Muscle of leg (tissue), 11 donors: ENCODE results near the gene LTA. TPM values are rescaled to one million over a fixed set of nuclear protein-coding genes. Genes with fewer than 3 reads are reported as not detected.
"Not testable (repeated sequence)": the region's sequence is repeated elsewhere in the genome, so short reads cannot be mapped to it uniquely, and the experiment has no call there.

Experiments
- DNase-seq: peaks from one replicate; pipeline ENCODE4 v3.0.0; 2013
- H3K27ac ChIP-seq: one replicate; pipeline ENCODE4 v1.5.1; 2013; ENCODE audit warnings: mild to moderate bottlenecking, low read length, control low read depth
- H3K27me3 ChIP-seq: one replicate; pipeline ENCODE4 v1.6.1; 2013; ENCODE audit warnings: low read length; ENCODE audit not compliant: control insufficient read depth, insufficient read depth
- H3K36me3 ChIP-seq: one replicate; pipeline ENCODE4 v1.6.1; 2013; ENCODE audit warnings: low read length; ENCODE audit not compliant: control insufficient read depth, insufficient read depth
- H3K4me1 ChIP-seq: one replicate; pipeline ENCODE4 v1.6.1; 2013; ENCODE audit warnings: low read length; ENCODE audit not compliant: control insufficient read depth, insufficient read depth
- H3K4me3 ChIP-seq: one replicate; pipeline ENCODE4 v1.5.1; 2013; ENCODE audit warnings: low read length, control low read depth
- H3K9me3 ChIP-seq: replicated peaks from 2 replicates; pipeline ENCODE4 v1.6.1; 2013; ENCODE audit warnings: low read depth, low read length; ENCODE audit not compliant: control insufficient read depth
- WGBS: methylation state at CpG from one replicate; pipeline ENCODE4 v1.1.5; 2013; ENCODE audit warnings: missing lambda C conversion rate; ENCODE audit not compliant: insufficient coverage; 5-methylcytosine and 5-hydroxymethylcytosine counted together
- polyA plus RNA-seq, 8 donors: library from polyadenylated mRNA; unstranded; fragments of 120-200 nt; gene quantifications; one replicate each; pipeline versions ENCODE4 v1.2.1 to v1.2.3, GENCODE V29; 2013; ENCODE audit warnings: inconsistent platforms in 1 of 8, low replicate concordance in 1 of 8; ENCODE audit not compliant: insufficient read length in 8 of 8, insufficient read depth in 1 of 8
- total RNA-seq: library from RNA; stranded (reverse); fragments of 120-200 nt; gene quantifications from one replicate; pipeline ENCODE4 v1.2.4, GENCODE V29; 2013

LTA gene
- total and polyA plus RNA-seq, 9 donors: 0.04 to 0.26 (median 0.19) TPM; not detected in 3

DNA sequence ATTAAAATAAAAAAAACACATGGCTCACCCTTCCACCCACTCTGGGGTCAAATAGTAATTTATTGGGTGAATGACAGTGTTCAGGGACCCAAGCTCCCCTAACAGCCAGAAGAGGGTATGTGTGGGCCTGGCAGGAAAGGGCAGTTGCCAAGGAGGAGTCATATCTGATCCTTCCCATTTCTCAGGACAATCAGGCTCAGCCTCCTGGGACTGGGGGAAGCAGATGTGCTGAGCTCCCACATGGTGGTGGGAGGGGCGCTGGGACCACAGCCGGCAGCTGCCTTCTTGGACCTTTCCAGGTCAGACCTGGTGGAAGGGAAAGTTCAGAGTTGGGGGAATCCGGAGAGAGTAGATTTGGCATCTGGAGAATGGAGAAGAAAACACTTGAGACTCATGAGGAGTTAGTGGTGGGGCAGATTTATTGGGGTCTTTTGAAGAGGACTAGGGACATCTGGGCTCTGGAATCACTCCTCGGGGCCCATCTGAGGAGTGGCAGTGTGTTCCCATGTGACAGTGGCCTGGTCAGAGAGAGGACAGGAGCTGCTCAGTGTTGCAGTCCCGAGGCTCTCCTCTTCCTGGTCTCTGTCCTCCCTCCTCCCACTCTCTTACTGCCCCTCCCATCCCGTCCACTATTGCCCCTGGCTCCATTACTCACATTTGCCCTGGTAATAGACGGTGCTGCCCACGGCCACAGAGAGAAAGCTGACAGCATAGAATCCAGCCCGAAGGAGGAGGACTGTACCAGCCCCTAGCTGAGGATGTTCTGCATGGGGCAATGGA, 17.0 kb downstream of the LTA start:
- Histone ChIP-seq H3K27ac (no peak overlapping the region), H3K9me3 (no peaks in the 10 kb centered on the region), H3K4me1 (peaks cover 17% of the 10 kb centered on the region), H3K4me3 (no peak overlapping the region), H3K36me3 (no peaks in the 10 kb centered on the region), H3K27me3 (no peaks in the 10 kb centered on the region)
- DNase-seq: no peak
- WGBS: 24% methylated on average over 8 of the region's 9 CpGs

DNA sequence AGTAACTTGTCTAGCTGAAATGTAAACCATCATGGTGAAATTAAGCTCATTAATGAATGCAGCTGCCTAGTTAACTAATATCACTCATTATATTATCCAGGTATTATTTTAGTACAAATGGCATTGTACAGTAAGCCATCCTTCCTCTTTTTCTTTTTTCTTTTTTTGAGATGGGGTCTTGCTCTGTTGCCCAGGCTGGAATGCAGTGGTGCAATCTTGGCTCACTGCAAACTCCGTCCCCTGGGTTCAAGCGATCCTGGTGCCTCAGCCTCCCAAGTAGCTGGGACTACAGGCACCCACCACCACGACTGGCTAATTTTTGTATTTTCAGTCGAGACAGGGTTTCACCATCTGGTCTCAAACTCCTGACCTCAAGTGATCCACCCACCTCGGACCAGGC, 18.6 kb downstream of the LTA start:
- DNase-seq, H3K36me3 ChIP-seq, H3K27me3 ChIP-seq, H3K9me3 ChIP-seq, H3K27ac ChIP-seq, H3K4me3 ChIP-seq: not testable (repeated sequence)
- 78% methylated on average over 5 of the region's 5 CpGs for WGBS
- H3K4me1 ChIP-seq: peaks cover 15% of the 10 kb centered on the region

DNA sequence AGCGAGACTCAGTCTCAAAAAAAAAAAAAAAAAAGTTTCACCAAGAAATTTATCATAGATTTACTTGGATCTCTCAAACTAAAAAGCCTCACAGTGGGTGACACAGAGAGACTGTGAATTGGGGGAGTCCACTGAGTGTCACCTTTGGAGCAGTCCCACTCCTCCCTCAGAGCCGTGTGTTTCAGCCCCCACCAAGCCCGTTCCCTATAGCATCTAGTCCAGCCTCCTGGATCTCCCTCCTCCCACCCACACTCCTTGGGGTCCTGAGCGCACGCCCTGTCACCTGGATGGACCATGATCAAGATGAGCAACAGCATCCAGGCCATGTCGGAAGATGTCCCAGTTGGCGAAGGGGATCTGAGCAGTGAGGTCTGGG, 20.3 kb downstream of the LTA start:
- 61% methylated on average over 4 of the region's 7 CpGs for WGBS
- peaks cover 15% of the 10 kb centered on the region for H3K4me1 ChIP-seq

DNA sequence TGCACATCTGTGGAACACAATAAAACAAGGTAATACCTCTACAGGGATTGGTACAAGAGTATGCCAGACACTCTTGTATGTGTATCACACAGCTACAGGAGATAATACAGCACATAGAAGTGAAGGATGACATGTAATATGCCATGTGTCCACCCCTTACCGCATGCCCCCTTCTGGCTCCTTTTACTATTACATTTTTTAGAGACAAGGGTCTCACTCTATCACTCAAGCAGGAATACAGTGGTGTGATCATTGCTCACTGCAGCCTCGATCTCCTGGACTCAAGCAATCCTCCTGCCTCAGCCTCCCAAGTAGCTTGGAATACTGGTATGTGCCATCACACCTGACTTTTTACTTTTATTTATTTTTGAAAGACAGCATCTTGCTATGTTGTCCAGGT, 24.9 kb downstream of the LTA start:
- no CpG with 5 or more reads among the region's 2 CpGs for WGBS
- Histone ChIP-seq H3K27ac (no peak overlapping the region), H3K9me3 (no peaks in the 10 kb centered on the region), H3K36me3 (no peaks in the 10 kb centered on the region), H3K27me3 (no peaks in the 10 kb centered on the region), H3K4me1 (no peaks in the 10 kb centered on the region), H3K4me3 (no peak overlapping the region)
- DNase-seq: no peak

More for the DNA sequence above, 20.3 kb downstream of the LTA start:
- H3K4me3 ChIP-seq: no peak overlapping the region
- H3K27me3 ChIP-seq: no peaks in the 10 kb centered on the region
- H3K36me3 ChIP-seq: no peaks in the 10 kb centered on the region
- H3K9me3 ChIP-seq: no peaks in the 10 kb centered on the region
- H3K27ac ChIP-seq: no peak overlapping the region
- no peak for DNase-seq

DNA sequence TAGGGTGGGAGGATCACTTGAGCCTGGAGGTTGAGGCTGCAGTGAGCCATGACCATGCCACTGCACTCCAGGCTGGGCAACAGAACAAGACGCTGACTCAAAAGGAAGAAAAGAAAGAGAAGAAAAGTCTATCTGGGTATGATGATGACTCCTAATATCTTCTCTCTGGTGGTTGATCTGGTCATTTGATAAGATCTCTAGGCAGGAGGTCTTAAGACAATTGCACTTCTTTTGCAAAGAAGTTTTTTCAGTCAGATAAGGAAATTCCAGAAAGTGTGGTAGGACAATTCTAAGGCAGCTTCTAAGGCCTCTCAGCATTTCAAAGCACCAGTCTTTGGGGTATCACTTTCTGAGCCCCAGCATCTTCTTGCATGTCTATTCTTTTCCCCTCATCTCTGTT, 35.2 kb downstream of the LTA start:
- no peaks in the 10 kb centered on the region for H3K36me3 ChIP-seq
- WGBS: no CpG with 5 or more reads among the region's 1 CpG
- H3K4me3 ChIP-seq: no peak overlapping the region
- DNase-seq: no peak
- H3K4me1 ChIP-seq: no peaks in the 10 kb centered on the region
- no peak overlapping the region for H3K27ac ChIP-seq
- H3K9me3 ChIP-seq: no peaks in the 10 kb centered on the region
- no peaks in the 10 kb centered on the region for H3K27me3 ChIP-seq

DNA sequence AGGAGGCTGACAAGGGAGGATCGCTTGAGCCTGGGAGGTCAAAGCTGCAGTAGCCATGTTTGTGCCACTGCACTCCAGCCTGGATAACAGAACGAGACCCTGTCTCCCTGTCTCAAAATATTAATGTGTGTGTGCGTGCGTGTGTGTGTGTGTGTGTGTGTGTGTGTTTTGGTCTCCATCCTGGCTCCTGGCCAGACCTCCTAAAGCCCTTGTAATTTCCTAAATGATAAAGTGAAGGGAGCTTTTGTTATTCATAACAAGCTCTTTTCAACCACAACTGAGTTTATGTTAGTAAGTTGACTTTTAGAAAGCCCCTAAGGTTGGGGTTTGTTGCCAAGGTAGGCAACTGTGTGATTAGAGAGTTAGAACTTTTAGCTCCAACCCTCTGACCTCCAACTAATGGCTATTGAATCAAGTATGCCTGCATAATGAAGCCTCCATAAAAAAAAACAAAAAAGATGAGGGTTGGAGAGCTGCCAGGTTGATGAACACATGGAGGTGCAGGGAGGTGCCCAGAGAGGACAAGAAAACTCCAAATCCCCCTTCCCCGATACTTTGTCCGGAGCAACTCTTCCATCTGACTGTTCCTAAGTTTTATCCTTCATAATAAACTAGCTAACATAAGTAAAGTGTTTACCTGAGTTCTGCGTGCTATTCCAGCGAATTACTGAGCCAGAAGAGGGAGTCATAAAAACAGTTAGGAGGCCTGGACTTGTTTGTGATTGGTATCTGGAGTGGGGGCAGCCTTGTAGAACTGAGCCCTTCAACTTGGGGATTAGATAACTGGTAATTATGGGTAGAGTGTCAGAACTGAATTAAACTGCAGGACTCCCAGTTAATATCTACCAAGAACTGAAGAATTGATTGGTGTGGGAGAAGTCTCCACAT, 37.7 kb downstream of the LTA start:
- 63% methylated on average over 3 of the region's 8 CpGs for WGBS
- Histone ChIP-seq H3K27me3 (peaks cover 2% of the 10 kb centered on the region), H3K36me3 (no peaks in the 10 kb centered on the region), H3K9me3 (no peaks in the 10 kb centered on the region), H3K4me3 (no peak overlapping the region), H3K27ac (no peak overlapping the region), H3K4me1 (no peaks in the 10 kb centered on the region)
- DNase-seq: no peak

DNA sequence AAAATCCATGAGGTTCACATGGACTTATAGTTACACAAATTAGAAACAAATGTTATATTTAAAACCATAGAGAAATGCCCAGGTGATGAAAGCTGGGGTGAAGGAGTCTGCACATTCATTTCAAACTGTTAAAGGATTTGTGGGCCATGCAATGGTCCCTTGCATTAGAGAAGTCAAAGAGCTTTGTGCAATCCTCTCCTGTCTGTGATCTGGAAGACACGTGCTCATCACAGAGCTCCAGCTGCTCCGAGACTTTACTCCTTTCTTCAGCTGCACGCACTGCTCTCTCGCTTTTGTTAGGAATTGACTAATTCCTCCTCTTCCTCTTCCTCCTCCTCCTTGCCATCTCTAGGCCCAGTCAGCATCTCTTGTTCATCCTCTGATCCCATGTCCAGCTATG, 38.9 kb downstream of the LTA start:
- Histone ChIP-seq H3K4me3 (no peak overlapping the region), H3K27me3 (peaks cover 2% of the 10 kb centered on the region), H3K4me1 (no peaks in the 10 kb centered on the region), H3K36me3 (no peaks in the 10 kb centered on the region), H3K27ac (peak overlapping the region; percentile 7), H3K9me3 (no peaks in the 10 kb centered on the region)
- DNase-seq: peak; percentile 56
- WGBS: 35% methylated on average over 4 of the region's 4 CpGs

DNA sequence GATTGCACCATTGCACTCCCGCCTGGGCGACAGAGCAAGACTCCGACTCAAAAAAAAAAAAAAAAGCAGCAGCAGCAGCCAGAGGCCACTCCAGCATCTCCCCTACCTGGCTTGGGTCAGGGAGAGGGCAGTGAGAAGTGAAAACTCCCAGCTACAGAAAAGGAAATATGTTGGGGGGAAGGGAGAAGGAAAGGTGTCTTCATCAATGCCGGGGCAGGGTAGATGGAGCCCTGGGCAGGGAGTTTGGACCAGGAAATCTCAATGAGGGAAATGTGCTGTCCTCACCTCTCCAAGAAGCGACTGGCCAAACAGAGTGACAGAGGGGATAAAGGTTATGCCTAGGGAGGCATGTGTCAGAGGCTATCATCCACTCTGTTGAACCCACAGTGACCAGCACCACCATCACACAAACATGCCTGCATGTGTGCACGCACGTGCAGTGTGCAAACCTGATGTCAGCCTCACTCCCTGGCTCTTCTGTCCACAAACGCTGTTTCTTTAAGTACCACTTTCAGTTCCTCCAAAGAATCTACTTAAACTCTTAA, 42.1 kb downstream of the LTA start:
- H3K4me1 ChIP-seq: no peaks in the 10 kb centered on the region
- no peak overlapping the region for H3K4me3 ChIP-seq
- H3K27ac ChIP-seq: no peak overlapping the region
- 85% methylated on average over 3 of the region's 8 CpGs for WGBS
- no peaks in the 10 kb centered on the region for H3K9me3 ChIP-seq
- peaks cover 2% of the 10 kb centered on the region for H3K27me3 ChIP-seq
- no peak for DNase-seq
- peaks cover 3% of the 10 kb centered on the region for H3K36me3 ChIP-seq

DNA sequence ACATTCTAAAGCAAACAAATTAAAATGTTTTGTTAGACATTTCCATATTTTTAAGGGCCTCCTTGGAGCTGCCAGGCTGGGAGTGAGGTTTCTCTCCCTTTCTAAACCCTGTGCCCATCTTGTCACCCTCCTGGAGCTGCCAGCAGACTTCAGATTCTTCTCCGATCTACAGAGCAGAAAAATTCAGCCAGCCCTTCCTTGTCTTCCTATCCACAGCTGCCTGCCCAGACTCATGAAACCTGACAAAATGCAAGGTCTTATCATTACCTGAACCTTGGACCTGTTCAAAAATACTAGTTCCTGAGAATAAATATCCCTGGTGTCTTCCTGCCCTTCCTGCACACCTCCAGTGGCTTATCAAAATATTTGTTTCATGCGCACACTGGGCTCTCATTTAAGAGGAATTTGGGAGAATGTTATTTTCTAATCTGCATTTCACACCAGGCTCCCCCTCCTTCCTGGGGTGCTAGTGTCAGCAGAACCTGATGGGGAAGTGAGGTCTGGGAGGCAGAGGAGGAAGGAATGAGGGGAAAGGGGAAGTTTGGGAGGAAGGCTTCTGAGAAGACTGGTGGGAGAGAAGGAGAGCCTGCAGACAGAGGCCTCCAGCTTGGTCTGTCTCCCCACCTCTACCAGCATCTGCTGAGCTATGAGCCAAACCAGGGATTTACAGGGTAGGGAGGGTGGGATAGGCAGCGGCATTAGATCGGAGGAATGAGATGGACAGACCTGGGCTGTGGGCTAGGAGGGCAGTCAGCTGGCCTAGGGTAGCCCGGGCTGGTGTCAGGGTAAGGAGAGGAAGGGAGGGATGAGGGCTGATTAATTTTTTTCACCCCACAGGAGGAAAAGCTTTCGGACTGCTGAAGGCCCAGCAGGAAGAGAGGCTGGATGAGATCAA, 42.8 kb downstream of the LTA start, which contains the start of gene AIF1:
AIF1 (plus strand) TSS at position 551 of the 895 bp plus-strand sequence; CDS start at position 647, 96 bp downstream.
- H3K27me3 ChIP-seq: peaks cover 2% of the 10 kb centered on the region
- WGBS: 13% methylated on average over 3 of the region's 6 CpGs
- peak within 1 kb of the TSS; percentile 24 for H3K4me3 ChIP-seq
- H3K9me3 ChIP-seq: no peaks in the 10 kb centered on the region
- H3K4me1 ChIP-seq: no peaks in the 10 kb centered on the region
- no peak within 1 kb of the TSS for H3K27ac ChIP-seq
- peak; percentile 66 for DNase-seq
- H3K36me3 ChIP-seq: peaks cover 3% of the 10 kb centered on the region
